Keratinocyte (primary cell): ENCODE measurements around the gene DRD3.

Source experiments
- CTCF ChIP-seq, 3 experiments: IDR thresholded peaks in 1 of 3; conservative IDR thresholded peaks in 1 of 3; optimal IDR thresholded peaks in 1 of 3; 2 replicates in 2 of 3; 3 replicates in 1 of 3; pipeline versions ENCODE3 to v1.5.1; 2011; ENCODE audit warnings: low read length in 3 of 3, mild to moderate bottlenecking in 3 of 3, moderate library complexity in 2 of 3, control low read depth in 1 of 3, inconsistent platforms in 1 of 3; ENCODE audit not compliant: insufficient read depth in 2 of 3; ENCODE audit errors: extremely low read depth in 1 of 3
- EZH2 ChIP-seq: IDR thresholded peaks from one replicate; pipeline ENCODE4 v1.6.1; 2012; ENCODE audit warnings: inconsistent platforms, mild to moderate bottlenecking, low read length, moderate library complexity

GRCh38 chr3:114218578-114219185 lies 39.8 kb upstream of the DRD3 start:
- TF ChIP-seq CTCF (optimal IDR thresholded peaks at IDR 0.05 in 1 of 3, IDR thresholded peaks at IDR 0.05 in 1 of 3, conservative IDR thresholded peaks at IDR 0.05 in 1 of 3; ENCODE audit: extremely low read depth in 1 of 3, insufficient read depth in 2 of 3, low read length in 3 of 3) (no peak), EZH2 (no peak)
